ENCODE results near the gene MLXIP. TPM values are rescaled to one million over a fixed set of nuclear protein-coding genes. Genes with fewer than 3 reads are reported as not detected.

Gene MLXIP
- total and polyA plus RNA-seq, 2 of the 13 experiments (the other 11 are each of a cell fraction or from before 2014, with no cell fraction given) = 5.3 to 6.7 TPM

- TF ChIP-seq PAXIP1 (CRISPR knock-in tag; conservative IDR thresholded peaks at IDR 0.05) (0 out of 2 replicates have a peak, but pooled peaks have one; percentile 23), ZNF20 (CRISPR knock-in tag; IDR thresholded peaks at IDR 0.05) (no peak; the same call in 1 of the 2 replicates), TSC22D2 (CRISPR knock-in tag; IDR thresholded peaks at IDR 0.05; ENCODE audit: borderline replicate concordance) (peak; percentile 79; the same call in 1 of the 2 replicates), ZNF407 (CRISPR knock-in tag; IDR thresholded peaks at IDR 0.05; ENCODE audit: not compliant biosample characterization) (peak; percentile 59), ZNF557 (CRISPR knock-in tag; IDR thresholded peaks at IDR 0.05) (no peak), ZNF687 (CRISPR knock-in tag; IDR thresholded peaks at IDR 0.05) (peak; percentile 96), YEATS4 (CRISPR knock-in tag; IDR thresholded peaks at IDR 0.05; ENCODE audit: borderline replicate concordance) (peak; percentile 91), ZNF503 (CRISPR knock-in tag; IDR thresholded peaks at IDR 0.05) (peak; percentile 64; the same call in 1 of the 2 replicates)
Measured at GRCh38 chr12:122078141-122079032, at the start of gene MLXIP (continued).
